Measurements from ENCODE around the gene CCS. TPM values are rescaled to one million over a fixed set of nuclear protein-coding genes. Genes with fewer than 3 reads are reported as not detected.
"Not testable (repeated sequence)": the region's sequence is repeated elsewhere in the genome, so short reads cannot be mapped to it uniquely, and the experiment has no call there.

CCS gene
- total RNA-seq, 1 donor from 2014 or later: 42.5 TPM

GRCh38 chr11:66586136-66586535 lies 6.8 kb upstream of the CCS start:
- intact Hi-C loops (cut with DNase I): no loop called here

GRCh38 chr11:66589315-66589714 lies 3.7 kb upstream of the CCS start:
- H3K27me3 ChIP-seq; H3K4me3 ChIP-seq; H3K36me3 ChIP-seq; H3K27ac ChIP-seq; intact Hi-C loops (cut with DNase I); DNase-seq (ENCODE audit: extremely low spot score in 2 of 2); H3K9me3 ChIP-seq: not testable (repeated sequence)
- peaks cover 19% of the 10 kb centered on the region for H3K4me1 ChIP-seq

More at GRCh38 chr11:66586136-66586535, 6.8 kb upstream of the CCS start:
- H3K27ac ChIP-seq: no peak overlapping the region
- DNase-seq (ENCODE audit: extremely low spot score in 2 of 2): no peak
- no peak for TF ChIP-seq POLR2A (IDR thresholded peaks at IDR 0.05)
- TF ChIP-seq CTCF (IDR thresholded peaks at IDR 0.05): no peak
- no peak for TF ChIP-seq POLR2AphosphoS5 (IDR thresholded peaks at IDR 0.05; ENCODE audit: insufficient read depth in 1 of 2, low read depth in 1 of 2)
- no peak overlapping the region for H3K4me3 ChIP-seq
- no peaks in the 10 kb centered on the region for H3K4me1 ChIP-seq
- no peaks in the 10 kb centered on the region for H3K36me3 ChIP-seq
- H3K9me3 ChIP-seq: no peaks in the 10 kb centered on the region
- H3K27me3 ChIP-seq: no peaks in the 10 kb centered on the region

DNA sequence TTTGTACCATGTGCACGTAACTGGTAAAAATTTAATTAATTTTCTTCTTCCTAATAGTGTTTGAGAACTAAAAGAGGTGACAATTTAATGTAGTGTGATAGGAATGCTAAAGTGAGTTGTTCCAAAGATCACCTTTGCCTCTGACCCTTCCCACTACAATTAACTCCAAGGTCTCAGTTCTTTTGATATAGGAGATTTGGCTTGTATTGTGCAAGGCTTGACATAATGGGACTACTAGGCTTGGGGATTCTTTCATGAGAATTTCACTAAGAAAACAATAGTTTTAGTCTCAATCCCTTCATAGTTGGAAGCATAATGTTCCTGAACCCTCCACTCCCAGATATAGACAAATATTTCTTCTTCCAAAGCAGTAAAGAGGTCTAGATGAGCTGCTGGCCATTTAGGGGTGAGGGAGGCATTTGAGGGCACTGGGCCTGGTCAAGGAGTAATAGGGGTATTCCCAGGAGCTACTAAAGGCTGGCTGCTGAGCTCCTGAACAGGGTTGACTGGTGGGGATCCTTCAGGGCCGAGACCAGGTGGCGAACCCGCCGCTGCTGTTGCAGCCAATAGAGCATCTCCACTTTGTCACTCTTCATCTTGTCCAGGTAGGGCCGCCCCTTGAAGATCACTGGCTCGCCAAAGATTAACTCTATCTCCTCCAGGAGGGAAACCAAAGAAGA lies 2.8 kb upstream of the CCS start:
- Histone ChIP-seq H3K27ac (no peak overlapping the region), H3K4me1 (peaks cover 26% of the 10 kb centered on the region), H3K27me3 (no peaks in the 10 kb centered on the region), H3K4me3 (no peak overlapping the region), H3K9me3 (no peaks in the 10 kb centered on the region), H3K36me3 (no peaks in the 10 kb centered on the region)
- intact Hi-C loops (cut with DNase I): no loop called here
- no peak for DNase-seq (ENCODE audit: extremely low spot score in 2 of 2)
- no peak for TF ChIP-seq CTCF (IDR thresholded peaks at IDR 0.05)
- TF ChIP-seq POLR2A (IDR thresholded peaks at IDR 0.05): no peak
- no peak for TF ChIP-seq POLR2AphosphoS5 (IDR thresholded peaks at IDR 0.05; ENCODE audit: insufficient read depth in 1 of 2, low read depth in 1 of 2)

DNA sequence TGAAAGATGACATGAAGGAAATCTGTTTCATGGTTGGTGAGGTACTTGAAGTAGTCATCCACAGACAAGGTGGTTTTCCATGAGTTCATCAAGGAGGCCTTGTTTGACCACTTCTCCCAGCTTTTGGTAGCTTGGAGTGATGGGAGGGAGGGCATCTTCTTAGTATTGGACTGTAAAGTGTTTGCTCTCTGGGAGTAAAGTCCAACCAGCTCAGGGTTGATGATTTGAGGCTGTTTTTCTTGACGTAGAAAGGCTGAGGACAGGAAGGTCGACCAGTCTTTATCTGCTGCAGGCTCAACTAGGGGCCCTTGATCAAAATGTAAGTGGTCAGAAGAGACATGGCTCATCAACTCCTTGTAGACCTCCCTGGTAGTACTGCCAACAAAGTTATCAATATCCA lies 1.8 kb upstream of the CCS start:
- no peak overlapping the region for H3K4me3 ChIP-seq
- H3K4me1 ChIP-seq: peaks cover 32% of the 10 kb centered on the region
- intact Hi-C loops (cut with DNase I): no loop called here
- H3K27me3 ChIP-seq: no peaks in the 10 kb centered on the region
- TF ChIP-seq CTCF (IDR thresholded peaks at IDR 0.05) (no peak), POLR2AphosphoS5 (IDR thresholded peaks at IDR 0.05; ENCODE audit: insufficient read depth in 1 of 2, low read depth in 1 of 2) (no peak)
- no peak for DNase-seq (ENCODE audit: extremely low spot score in 2 of 2)
- no peak overlapping the region for H3K27ac ChIP-seq
- H3K9me3 ChIP-seq: no peaks in the 10 kb centered on the region
- H3K36me3 ChIP-seq: no peaks in the 10 kb centered on the region

GRCh38 chr11:66593303-66593635 lies 284 bp downstream of the CCS start:
- TF ChIP-seq CTCF (IDR thresholded peaks at IDR 0.05): no peak
- peak in 1 of 2 donors; percentile 58 for TF ChIP-seq POLR2AphosphoS5 (IDR thresholded peaks at IDR 0.05; ENCODE audit: insufficient read depth in 1 of 2, low read depth in 1 of 2)
- Histone ChIP-seq H3K9me3 (no peaks in the 10 kb centered on the region), H3K27me3 (no peaks in the 10 kb centered on the region), H3K4me3 (peak overlapping the region; percentile 52 to 86), H3K36me3 (no peaks in the 10 kb centered on the region), H3K4me1 (peaks cover 32% of the 10 kb centered on the region), H3K27ac (peak overlapping the region; percentile 68)
- no peak for DNase-seq (ENCODE audit: extremely low spot score in 2 of 2)
- intact Hi-C loops (cut with DNase I): no loop called here

All from vagina (tissue), 2 donors.